Measurements from ENCODE around the gene LRRC75B.

Gene LRRC75B

DNA sequence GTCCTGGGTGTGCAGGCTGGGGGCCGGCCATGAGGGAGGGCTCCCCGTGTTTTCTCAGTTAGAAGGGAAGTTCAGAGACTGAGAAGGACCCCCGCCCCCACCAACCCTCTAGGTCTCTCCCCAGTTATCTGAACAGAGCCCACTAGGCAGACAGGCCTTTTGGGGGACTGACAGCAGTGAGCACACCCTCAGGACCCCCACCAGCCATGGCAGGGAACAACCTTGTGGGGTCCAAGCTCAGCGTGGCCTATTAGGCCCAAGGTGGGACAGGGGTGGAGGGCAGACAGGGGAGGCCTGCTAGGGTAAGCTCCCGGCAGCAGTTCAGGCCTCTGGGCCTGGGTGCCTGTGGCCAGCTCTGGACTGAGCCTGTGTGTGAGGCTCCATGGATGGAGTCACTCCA, 5.6 kb downstream of the LRRC75B start:
- no peak for DNase-seq (ENCODE audit: low read depth in 1 of 2, low spot score in 1 of 2)

GRCh38 chr22:24585927-24586546, 6.8 kb downstream of the LRRC75B start:
- no peak for DNase-seq (ENCODE audit: low read depth in 1 of 2, low spot score in 1 of 2)

DNA sequence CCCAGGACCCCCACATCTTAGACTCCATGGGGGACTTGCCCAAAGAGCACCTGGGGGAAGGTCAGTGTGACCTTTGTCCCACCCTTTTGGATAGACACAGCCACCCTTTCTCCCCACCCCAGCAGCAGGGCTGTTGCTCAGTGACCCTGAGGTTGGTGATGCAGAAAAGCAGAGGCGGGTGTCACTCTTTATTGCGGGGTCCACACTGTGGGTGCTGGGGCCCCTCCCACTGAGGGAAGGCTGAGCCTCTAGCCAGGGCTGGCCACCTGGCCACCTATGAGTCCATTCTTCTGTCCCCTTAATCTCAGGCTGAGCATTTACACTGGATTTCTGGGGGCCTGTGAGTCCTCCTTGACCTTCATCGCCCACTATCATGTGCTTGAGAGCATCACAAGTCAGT, 7.4 kb downstream of the LRRC75B start:
- no peak for DNase-seq (ENCODE audit: low read depth in 1 of 2, low spot score in 1 of 2)

DNA sequence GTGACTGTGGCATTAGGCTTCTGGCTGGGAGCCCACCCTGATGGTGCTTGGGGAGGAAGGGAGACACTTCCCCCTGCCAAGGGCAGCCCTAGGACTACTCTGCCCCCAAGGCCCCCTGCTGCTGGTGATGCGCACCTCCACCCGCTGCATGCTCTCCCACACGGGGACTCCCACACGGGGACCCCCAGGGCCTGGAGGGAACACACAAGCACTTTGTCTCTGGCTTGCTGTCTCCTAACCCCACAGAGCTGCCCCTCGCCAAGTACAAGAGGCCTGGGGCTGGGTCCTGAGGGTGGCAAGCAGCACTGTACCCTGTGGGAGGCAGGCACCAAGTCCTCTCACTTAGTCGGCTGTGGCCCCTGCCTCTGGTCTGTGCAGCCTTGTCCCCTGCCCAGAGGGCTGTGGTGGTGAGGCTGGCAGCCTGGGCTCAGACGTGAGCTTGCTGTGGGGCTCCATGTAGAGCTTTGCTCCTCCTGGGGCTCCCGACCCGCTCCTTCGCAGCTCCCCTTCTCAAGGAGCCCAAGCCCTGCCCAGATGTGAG, 7.9 kb downstream of the LRRC75B start:
- no peak for DNase-seq (ENCODE audit: low read depth in 1 of 2, low spot score in 1 of 2)

GRCh38 chr22:24584166-24584790, 8.6 kb downstream of the LRRC75B start:
- no peak for DNase-seq (ENCODE audit: low read depth in 1 of 2, low spot score in 1 of 2)

GRCh38 chr22:24583221-24584165, 9.4 kb downstream of the LRRC75B start:
- DNase-seq (ENCODE audit: low read depth in 1 of 2, low spot score in 1 of 2): no peak

DNA sequence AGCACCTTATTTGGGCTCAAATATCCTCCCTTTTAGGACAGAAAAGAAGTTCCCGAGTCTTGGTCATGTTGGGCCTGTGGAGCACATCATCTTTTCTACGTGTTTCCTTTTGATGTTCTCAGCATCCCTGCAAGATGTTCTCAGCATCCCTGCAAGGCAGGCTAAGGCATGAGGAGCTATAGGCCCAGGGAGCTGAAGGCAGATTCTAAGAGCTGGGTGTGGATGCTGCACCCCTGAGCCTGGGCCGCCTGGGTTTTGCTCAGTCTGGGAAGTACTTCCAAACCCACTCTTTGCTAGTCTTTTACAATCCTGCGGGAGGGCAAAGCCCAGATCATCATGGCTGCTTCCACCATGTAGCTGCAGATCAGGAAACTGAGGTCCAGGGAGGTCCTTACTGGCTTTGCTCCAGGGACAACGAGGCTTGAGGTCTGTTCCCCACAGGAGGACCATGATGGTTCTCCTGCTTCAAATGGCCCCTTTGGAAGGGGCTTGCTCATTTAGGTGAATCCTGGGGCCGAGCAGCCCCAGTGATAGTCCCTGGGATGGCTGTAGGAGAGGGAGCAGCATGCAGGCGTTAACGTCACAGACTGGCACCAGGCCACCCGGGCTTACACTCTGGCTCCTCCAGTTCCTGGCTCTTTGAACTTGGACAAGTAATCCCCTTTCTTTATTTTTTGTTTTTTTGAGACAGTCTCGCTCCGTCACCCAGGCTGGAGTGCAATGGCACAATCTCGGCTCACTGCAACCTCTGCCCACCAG, 10.6 kb downstream of the LRRC75B start:
- no peak for DNase-seq (ENCODE audit: low read depth in 1 of 2, low spot score in 1 of 2)

DNA sequence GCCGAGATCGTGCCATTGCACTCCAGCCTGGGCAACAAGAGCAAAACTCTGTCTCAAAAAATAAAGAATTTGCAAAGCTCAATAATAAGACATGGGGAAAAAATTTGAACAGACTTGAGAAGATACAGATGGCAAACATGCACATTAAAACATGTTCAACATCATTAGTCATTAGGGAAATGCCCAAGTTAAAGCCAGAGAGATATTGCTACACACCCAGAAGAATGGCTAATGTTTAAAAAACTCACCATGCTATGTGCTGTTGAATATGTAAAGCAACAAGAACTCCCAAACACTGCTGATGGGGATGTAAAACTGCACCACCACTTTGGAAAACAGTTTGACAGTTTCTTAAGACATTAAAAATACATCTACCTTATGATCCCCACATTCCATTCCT, 12.6 kb downstream of the LRRC75B start:
- no peak for DNase-seq (ENCODE audit: low read depth in 1 of 2, low spot score in 1 of 2)

DNA sequence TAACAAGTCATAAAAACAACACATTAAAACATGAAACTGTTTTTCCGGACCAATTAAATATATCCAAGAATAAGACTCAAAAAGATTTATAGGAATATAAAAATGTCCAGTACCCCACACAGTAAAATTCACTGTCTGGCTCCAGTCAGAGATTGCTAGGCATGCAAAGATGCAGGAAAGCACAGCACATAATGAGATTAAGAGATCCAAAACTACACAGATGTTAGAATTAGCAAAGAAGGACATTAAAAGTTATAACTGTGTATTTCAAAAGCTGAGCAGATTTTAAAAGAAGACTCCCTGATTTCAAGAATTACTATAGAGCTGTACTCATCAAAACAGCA, 13.6 kb downstream of the LRRC75B start:
- no peak for DNase-seq (ENCODE audit: low read depth in 1 of 2, low spot score in 1 of 2)

- DNase-seq (ENCODE audit: low read depth in 1 of 2, low spot score in 1 of 2): no peak
These were observed 14.3 kb downstream of the LRRC75B start for GRCh38 chr22:24578355-24579257.

GRCh38 chr22:24576778-24577177, 16.1 kb downstream of the LRRC75B start:
- DNase-seq (ENCODE audit: low read depth in 1 of 2, low spot score in 1 of 2): no peak

- no peak for DNase-seq (ENCODE audit: low read depth in 1 of 2, low spot score in 1 of 2)
These were observed 21.6 kb downstream of the LRRC75B start for GRCh38 chr22:24571266-24571665.

DNA sequence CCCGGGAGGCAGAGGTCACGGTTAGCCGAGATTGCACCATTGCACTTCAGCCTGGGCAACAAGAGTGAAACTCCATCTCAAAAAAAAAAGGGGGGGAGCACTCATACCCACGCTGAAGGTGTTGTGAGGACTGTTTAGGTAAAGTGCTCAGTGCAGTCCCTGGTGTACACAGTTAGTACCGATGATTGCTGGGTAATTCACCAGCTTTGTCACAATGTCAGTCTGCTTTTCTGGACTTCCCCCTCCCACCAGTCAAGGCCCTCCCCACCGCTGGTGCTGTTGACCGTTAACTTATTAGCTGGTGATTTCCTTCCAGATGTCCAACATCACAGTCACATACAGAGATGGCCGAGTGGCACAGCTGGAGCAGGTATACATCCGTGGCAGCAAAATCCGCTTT, 25.2 kb downstream of the LRRC75B start:
- no peak for DNase-seq (ENCODE audit: low read depth in 1 of 2, low spot score in 1 of 2)

DNA sequence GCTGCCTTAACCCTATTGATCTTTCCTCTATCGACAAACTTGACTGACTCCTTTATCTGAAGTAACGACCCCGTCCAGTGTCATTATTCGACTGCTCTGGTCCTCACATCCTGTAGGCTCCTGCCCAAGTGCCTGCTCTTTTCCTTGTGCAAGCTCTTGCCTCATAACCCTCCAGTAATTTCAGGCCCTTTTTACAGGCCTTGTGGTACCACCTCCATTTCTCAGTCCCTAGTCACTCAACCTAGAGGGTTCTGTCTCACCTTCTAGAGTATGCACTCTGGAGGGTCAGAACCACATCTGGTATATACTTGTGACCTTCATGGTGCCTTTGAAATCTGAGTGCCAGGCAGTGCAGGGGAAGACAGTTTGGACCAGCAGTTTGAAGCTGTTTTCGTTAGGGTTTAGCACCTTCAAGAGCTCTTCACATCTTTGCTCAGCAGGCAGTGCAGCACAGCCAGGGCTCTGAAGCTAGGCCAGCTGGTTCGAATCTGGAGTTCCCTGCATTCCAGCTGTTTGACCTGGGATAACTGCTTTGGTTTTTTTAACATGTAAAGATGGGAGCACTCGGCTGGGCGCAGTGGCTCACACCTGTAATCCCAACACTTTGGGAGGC, 25.9 kb downstream of the LRRC75B start:
- DNase-seq (ENCODE audit: low read depth in 1 of 2, low spot score in 1 of 2): no peak

DNA sequence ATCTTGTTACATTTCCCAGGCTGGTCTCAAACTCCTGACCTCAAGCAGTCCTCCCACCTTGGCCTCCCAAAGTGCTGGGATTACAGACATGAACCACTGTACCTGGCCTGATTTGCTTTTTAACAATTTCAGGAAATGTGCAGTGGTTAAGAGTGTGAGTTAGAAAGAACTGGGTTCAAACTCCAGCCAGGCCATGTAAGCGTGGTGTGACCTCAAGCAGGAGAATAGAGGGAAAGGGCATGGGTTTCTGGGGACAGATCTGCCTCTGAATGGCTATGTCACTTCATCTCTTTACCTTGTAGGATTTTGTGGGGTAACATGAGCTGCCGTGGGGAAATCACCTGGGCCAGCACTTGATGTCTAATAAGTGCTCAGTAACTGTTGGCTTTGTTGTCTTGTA, 27.8 kb downstream of the LRRC75B start:
- DNase-seq (ENCODE audit: low read depth in 1 of 2, low spot score in 1 of 2): no peak

- no peak for DNase-seq (ENCODE audit: low read depth in 1 of 2, low spot score in 1 of 2)
These were observed 28.4 kb downstream of the LRRC75B start for GRCh38 chr22:24564376-24565058.

GRCh38 chr22:24563246-24563645, 29.6 kb downstream of the LRRC75B start:
- DNase-seq (ENCODE audit: low read depth in 1 of 2, low spot score in 1 of 2): no peak

DNA sequence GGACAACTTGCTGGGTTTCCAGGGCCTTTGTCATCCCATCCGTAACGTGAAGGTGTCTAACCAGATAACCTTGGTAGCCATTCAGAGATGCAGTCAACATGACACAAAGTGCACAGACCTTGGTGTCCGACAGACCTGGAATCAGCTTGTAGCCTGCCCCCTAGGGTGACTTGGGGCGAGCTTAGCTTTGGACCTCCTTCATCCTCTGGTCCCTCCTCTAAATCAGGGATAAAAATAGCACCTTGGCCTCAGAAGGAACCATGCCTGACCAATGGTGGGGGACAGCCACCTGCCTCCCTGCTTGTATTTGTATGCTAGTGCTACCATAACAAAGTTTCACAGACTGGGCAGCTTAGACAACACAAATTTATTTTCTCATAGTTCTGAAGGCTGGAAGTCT, 33.4 kb downstream of the LRRC75B start:
- no peak for DNase-seq (ENCODE audit: low read depth in 1 of 2, low spot score in 1 of 2)
